IPS DF 19.7 (cell line): ENCODE measurements around the gene EPN2.

Experiments
- DNase-seq: peaks from one replicate; pipeline ENCODE4 v3.0.0-alpha.2; 2013; ENCODE audit warnings: low read depth, low spot score

The EPN2 gene

DNA sequence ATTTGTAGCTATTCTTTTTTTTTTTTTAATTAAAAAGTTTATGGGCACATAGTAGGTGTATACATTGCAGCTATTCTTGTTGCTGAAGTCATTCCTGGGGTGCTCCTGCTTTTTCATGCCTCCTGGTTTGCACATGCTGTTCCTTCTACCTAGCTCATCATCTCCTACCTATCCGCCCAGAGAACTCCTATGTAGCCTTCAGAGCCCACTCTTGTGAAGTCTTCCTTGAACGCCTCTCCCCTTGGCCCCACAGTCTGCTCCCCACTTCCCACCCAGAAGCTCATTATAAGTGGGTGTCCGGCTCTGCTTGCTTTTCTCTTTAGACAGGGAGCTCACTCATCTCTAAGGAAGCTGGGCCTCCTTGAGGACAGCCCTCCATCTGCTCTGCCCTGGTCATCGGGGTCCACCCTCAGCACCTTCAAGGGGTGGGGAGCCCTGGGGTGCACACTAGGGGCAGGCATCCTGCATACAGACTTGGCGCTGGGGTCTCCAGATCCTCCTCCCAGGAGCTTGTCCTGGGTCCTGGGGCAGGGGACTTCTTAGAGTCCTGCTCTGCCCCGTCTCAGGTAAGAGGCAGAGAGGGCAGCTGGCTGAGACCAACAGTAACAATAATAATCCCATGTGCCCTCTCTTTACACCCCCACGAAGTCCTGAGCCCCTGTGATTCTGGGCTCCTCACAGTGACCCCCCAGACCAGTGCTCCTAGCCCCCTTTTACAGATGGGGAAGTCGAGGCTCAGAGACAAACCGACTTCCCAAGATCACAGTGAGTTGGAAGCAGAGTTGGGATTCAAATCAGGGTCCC lies 128.9 kb downstream of the EPN2 start:
- DNase-seq: no peak

DNA sequence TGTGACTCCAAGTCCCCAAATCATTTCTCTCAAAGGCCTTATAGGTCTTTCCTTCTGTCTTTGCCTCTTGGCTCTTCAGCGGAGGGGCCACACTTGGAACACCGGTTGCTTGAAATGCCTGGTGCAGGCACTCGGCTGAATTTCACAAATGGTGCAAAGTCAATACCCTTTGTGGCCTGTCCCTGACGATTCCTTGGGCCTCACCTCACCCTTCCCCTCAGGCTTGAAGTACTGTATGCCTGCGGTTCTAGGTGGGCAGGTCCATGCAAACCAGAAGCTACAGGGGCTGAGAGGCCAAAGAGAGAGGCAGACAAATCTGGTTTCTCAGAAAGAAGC lies 129.4 kb downstream of the EPN2 start:
- no peak for DNase-seq

GRCh38 chr17:19368229-19368628 lies 131.1 kb downstream of the EPN2 start:
- no peak for DNase-seq

DNA sequence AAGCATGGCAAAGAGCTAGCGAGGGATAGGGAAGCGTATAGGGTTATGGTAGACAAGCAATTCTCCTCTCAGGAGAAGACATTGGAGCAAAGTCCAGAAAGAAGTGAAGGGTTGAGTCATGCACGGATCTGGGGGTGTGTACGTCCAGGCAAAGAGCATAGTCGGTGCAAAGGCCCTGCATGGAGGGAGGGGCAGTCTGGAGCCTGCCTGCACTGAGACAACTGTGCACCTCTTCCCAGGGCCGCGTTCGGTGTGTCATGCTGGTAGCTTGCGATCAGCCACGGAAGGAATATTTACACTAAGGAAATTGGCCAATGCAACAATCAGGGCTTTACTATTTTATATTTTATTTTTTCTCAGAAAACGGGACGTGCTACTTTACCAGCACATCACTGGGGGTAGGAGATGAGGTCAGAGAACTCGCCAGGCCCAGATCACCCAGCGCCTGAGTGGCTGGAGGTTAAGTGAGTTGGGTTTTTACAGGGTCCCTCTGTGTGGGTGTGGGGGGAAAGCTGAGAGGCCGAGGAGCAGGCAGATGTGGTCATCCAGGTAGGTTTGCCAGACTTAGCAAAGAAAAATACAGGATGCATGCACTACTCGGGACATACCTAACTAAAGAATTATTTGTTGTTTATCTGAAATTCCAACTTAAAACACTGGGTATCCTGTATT lies 132.1 kb downstream of the EPN2 start:
- DNase-seq: no peak

DNA sequence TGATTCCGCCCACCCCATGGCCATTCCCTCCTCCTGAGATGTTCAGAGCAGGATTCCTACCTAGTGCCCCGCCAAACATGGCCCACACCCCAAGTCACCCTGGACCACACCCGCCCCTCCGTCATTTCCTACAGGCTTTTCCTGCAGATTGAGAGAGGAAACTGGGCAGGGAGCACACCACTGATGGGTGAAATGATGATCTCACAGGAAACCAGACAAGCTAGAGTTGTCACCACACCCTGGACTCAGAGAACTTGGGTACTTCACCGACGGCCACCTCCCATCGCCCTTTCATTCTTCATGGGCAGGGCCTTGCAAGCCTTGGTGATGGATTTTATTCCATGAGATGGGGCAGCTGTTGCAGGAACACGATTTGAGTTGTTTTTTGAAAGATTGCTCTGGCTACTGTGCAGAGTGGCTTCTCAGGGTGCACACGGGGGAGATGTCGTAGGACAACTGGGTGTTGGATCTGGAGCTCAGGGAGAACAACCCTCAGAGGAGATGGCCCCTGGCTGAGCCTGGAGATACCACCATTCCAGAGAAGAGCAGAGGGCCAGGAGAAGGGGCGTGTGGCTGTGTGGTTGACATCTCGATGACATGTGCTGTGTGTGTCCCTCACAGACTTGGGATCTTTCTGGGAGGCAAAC lies 132.8 kb downstream of the EPN2 start:
- DNase-seq: no peak

- DNase-seq: no peak
Observed at GRCh38 chr17:19370493-19370960, 133.4 kb downstream of the EPN2 start.

DNA sequence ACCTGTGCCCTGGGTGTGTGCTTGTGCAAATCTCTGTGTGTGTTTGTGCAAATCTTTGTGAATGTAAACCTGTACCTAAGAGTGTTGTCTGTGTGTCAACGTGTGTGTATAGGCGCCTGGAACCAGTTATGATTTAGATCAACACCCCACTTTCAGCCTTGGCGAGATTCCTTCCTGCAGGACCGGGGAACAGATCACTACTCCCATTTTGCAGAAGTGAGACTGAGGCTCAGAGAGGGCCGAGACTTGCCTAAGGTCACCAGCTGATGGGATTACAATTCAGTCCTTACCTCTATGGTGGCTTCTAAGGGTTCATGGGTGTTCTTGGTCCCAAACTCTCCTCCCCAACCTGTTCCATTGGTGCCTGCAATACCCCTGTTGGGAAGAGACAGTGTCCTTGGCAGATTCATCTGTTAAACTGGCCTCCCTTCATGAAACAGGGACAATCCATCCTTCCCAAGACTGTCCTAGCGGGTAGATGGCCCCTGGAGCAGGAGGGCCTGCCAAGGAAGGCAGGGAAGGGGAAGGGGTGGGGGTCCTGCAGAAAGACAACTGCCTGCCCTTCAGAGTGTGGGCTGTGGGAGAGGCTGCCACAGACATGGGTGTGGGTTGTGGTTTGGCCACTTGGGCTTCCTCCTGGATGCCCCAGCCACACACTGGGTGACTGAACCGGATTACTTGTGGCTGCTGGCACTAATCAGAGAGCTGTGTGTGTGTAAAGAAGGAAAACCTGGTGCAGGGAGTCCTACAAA lies 134.3 kb downstream of the EPN2 start:
- no peak for DNase-seq

DNA sequence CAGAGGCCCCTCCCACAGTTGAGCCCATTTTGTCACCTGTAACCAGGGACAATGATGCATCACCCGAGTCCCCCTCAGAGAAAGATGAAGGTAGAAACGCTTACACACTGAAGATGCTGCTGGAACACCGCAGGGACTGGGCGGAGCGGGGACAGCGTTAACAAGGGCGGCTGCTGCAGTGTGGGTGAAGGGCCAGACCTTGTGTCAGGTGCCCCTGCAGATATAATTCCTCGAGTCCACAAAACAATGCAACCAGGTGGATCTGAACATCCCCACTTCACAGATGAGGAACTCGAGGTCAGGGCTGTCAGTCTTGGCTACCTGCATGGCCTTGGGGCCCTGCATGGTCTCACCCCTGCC lies 134.8 kb downstream of the EPN2 start:
- DNase-seq: no peak

GRCh38 chr17:19372439-19372838 lies 135.3 kb downstream of the EPN2 start:
- DNase-seq: no peak

- no peak for DNase-seq
Observed at GRCh38 chr17:19372866-19373504, 135.8 kb downstream of the EPN2 start.

DNA sequence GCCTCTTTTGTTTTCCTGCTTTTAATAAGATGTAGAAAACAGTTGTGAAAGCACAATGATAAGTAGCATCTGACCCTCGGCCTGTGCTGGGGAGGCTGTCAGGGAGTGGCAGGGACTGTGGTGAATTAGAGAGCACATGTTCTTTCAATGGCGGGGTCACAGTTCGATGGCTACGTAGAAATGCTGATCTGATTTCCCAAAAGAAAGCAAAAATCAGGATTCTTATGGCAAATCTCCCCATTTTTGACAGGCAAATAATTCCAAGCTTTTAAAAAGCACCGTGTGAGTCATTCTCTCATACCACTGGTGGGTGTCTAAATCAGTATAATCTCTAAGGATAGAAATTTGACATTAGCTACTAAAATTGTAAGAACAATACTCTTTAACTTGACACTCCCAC lies 137.0 kb downstream of the EPN2 start:
- no peak for DNase-seq

DNA sequence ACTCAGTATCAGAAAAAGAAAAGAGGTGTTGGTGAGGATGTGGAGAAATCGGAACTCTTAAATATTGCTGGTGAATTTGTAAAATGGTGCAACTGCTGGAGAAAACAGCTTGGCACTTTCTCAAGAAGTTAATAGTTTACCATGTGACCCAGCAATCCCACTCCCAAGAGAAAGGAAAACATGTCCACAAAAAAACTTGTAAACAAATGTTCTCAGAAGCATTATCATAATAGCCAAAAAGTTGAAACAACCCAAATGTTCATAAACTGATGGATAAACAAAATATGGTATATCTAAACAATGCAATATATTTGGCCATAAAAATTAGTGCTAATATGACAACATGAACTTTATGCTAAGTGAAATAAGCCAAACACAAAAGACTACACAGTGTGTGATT lies 138.6 kb downstream of the EPN2 start:
- no peak for DNase-seq

GRCh38 chr17:19376811-19377210 lies 139.6 kb downstream of the EPN2 start:
- no peak for DNase-seq

GRCh38 chr17:19377602-19378415 lies 140.6 kb downstream of the EPN2 start:
- DNase-seq: peak; percentile 94

- no peak for DNase-seq
Observed at GRCh38 chr17:19378416-19379360, 141.5 kb downstream of the EPN2 start, which contains the start of gene MAPK7. MAPK7 (plus strand) TSS chr17:19378498; CDS start chr17:19378901, 403 bp downstream.

DNA sequence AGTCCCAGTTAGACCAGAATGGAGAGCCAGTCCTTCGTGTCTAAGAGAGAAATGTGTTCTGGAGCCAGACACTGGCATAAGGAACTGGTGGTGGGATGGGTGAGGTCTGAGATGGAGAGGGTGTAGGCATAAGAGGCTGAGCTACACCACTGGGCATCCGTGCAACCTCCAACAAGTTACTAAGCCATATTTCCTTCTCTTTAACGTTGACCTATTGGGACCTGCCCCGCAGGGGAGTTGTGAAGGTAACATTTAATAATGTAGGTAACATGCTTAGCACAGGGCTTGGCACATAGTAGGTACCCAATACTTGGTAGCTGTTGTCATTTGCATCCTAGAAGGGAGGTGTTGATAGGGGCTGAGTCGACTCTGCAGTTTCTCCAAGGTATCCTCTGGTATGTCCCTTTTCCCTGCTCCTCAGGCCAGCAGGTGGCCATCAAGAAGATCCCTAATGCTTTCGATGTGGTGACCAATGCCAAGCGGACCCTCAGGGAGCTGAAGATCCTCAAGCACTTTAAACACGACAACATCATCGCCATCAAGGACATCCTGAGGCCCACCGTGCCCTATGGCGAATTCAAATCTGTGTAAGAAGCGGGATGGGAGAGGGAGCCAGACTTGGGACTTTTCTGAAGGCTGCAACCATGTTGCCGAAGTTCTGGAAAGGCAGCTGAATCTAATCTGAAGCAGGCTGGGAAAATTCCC lies 142.3 kb downstream of the EPN2 start:
- no peak for DNase-seq

GRCh38 chr17:19380481-19381301 lies 143.5 kb downstream of the EPN2 start:
- DNase-seq: no peak

DNA sequence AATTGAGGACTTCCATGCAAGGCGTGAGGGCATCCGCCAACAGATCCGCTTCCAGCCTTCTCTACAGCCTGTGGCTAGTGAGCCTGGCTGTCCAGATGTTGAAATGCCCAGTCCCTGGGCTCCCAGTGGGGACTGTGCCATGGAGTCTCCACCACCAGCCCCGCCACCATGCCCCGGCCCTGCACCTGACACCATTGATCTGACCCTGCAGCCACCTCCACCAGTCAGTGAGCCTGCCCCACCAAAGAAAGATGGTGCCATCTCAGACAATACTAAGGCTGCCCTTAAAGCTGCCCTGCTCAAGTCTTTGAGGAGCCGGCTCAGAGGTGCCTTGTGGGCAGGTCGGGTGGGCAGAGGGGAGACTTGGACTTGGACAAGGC lies 144.2 kb downstream of the EPN2 start:
- no peak for DNase-seq
